Neuronal stem cell (in vitro differentiated cells): Measurements from ENCODE around the gene KCNIP4.

ENCODE experiments used
- DNase-seq: peaks from one replicate; pipeline ENCODE4 v3.0.0-alpha.2; 2013; ENCODE audit warnings: low spot score
- H2AFZ ChIP-seq: one replicate; pipeline ENCODE4 v1.6.1; 2013; ENCODE audit warnings: mild to moderate bottlenecking, low read length, inconsistent platforms
- H2AK5ac ChIP-seq: 2 replicates; pipeline ENCODE4 v1.6.1; 2013; ENCODE audit warnings: low read depth, mild to moderate bottlenecking, inconsistent platforms, low read length, moderate library complexity, mixed read lengths
- H2BK120ac ChIP-seq: 2 replicates; pipeline ENCODE4 v1.6.1; 2013; ENCODE audit warnings: low read depth, mild to moderate bottlenecking, inconsistent platforms, low read length, moderate library complexity, mixed read lengths
- H2BK12ac ChIP-seq: one replicate; pipeline ENCODE4 v1.6.1; 2013; ENCODE audit warnings: low read length, inconsistent platforms
- H2BK15ac ChIP-seq: 2 replicates; pipeline ENCODE4 v1.6.1; 2013; ENCODE audit warnings: mild to moderate bottlenecking, low read length, inconsistent platforms, mixed read lengths
- H2BK5ac ChIP-seq: one replicate; pipeline ENCODE4 v1.6.1; 2013; ENCODE audit warnings: inconsistent platforms, mild to moderate bottlenecking, low read length, moderate library complexity
- H3K14ac ChIP-seq: one replicate; pipeline ENCODE4 v1.6.1; 2013; ENCODE audit warnings: low read length, inconsistent platforms
- H3K18ac ChIP-seq: 2 replicates; pipeline ENCODE4 v1.6.1; 2013; ENCODE audit warnings: low read length, inconsistent platforms
- H3K23ac ChIP-seq: 2 replicates; pipeline ENCODE4 v1.6.1; 2013; ENCODE audit warnings: low read depth, mild to moderate bottlenecking, mixed read lengths, low read length, inconsistent platforms; ENCODE audit not compliant: poor library complexity
- H3K27ac ChIP-seq: replicated peaks from 3 replicates; pipeline ENCODE4 v1.5.1; 2013; ENCODE audit warnings: low read length, inconsistent platforms
- H3K27me3 ChIP-seq, 3 experiments: 2 replicates each; pipeline ENCODE4 v1.6.1; 2013; ENCODE audit warnings: low read length in 3 of 3, mild to moderate bottlenecking in 2 of 3, inconsistent platforms in 1 of 3, low read depth in 1 of 3, mixed read lengths in 1 of 3, moderate library complexity in 1 of 3; ENCODE audit not compliant: control insufficient read depth in 3 of 3, insufficient read depth in 3 of 3
- H3K36me3 ChIP-seq, 2 donors: replicated peaks in 1 of 2; 2 replicates each; pipeline ENCODE4 v1.6.1; 2013; ENCODE audit warnings: low read length in 2 of 2; ENCODE audit not compliant: control insufficient read depth in 2 of 2, insufficient read depth in 2 of 2
- H3K4ac ChIP-seq: 2 replicates; pipeline ENCODE4 v1.6.1; 2013; ENCODE audit warnings: inconsistent platforms, mild to moderate bottlenecking, low read length, moderate library complexity
- H3K4me1 ChIP-seq, 2 donors: 1 replicate in 1 of 2; 2 replicates in 1 of 2; pipeline ENCODE4 v1.6.1; 2013; ENCODE audit warnings: low read length in 2 of 2, low read depth in 1 of 2; ENCODE audit not compliant: control insufficient read depth in 2 of 2, insufficient read depth in 1 of 2
- H3K4me2 ChIP-seq: one replicate; pipeline ENCODE4 v1.6.1; 2013; ENCODE audit warnings: mild to moderate bottlenecking, low read length, inconsistent platforms; ENCODE audit not compliant: insufficient read depth, poor library complexity, severe bottlenecking
- H3K4me3 ChIP-seq, 2 donors: 2 replicates each; pipeline ENCODE4 v1.5.1; 2013; ENCODE audit warnings: low read length in 2 of 2, mild to moderate bottlenecking in 2 of 2, inconsistent platforms in 1 of 2, moderate library complexity in 1 of 2
- H3K79me1 ChIP-seq: one replicate; pipeline ENCODE4 v1.6.1; 2013; ENCODE audit warnings: low read depth, mild to moderate bottlenecking, inconsistent platforms, low read length, moderate library complexity
- H3K9ac ChIP-seq: one replicate; pipeline ENCODE4 v1.6.1; 2013; ENCODE audit warnings: mild to moderate bottlenecking, low read depth, low read length, inconsistent platforms; ENCODE audit not compliant: poor library complexity
- H3K9me3 ChIP-seq, 2 donors: replicated peaks in 1 of 2; 2 replicates each; pipeline versions ENCODE3 to v1.6.1; 2013; ENCODE audit warnings: low read length in 2 of 2, mild to moderate bottlenecking in 2 of 2, inconsistent platforms in 1 of 2, low read depth in 1 of 2, mixed read lengths in 1 of 2, moderate library complexity in 1 of 2; ENCODE audit not compliant: control insufficient read depth in 2 of 2, insufficient read depth in 1 of 2
- H4K8ac ChIP-seq: one replicate; pipeline ENCODE4 v1.6.1; 2013; ENCODE audit warnings: low read depth, mild to moderate bottlenecking, inconsistent platforms, low read length, moderate library complexity
- H4K91ac ChIP-seq: one replicate; pipeline ENCODE4 v1.6.1; 2013; ENCODE audit warnings: low read length, low read depth, mild to moderate bottlenecking, inconsistent platforms; ENCODE audit not compliant: poor library complexity
- WGBS, 2 donors: extraction: QIAGEN DNeasy Blood & Tissue Kit; methylation state at CpG; one replicate each; pipeline ENCODE4 v1.1.7; 2013; ENCODE audit warnings: missing lambda C conversion rate in 2 of 2, mixed read lengths in 1 of 2; ENCODE audit not compliant: insufficient read length in 2 of 2, insufficient replicate concordance in 1 of 2; ENCODE audit errors: extremely low coverage in 2 of 2; 5-methylcytosine and 5-hydroxymethylcytosine counted together

KCNIP4 gene

DNA sequence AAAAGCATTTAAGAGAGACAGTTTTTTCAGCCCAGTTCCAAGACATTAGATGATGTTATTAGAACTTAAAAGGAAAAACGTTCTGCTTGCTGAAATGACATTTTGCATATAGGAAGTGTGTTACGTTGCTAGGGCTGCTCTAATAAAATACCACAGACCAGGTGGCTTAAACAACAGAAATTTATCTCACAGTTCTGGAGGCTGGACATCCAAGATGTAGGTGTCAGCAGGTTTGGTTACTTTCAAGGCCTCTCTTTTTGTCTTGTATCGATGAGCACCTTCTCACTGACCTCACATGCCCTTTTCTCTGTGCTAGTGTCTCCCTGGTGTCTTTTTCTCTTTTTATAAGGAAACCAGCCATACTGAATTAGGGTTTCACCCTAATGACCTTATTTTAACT lies 1043.6 kb downstream of the KCNIP4 start:
- Histone ChIP-seq H3K14ac (no peak overlapping the region), H3K27me3 (no peaks in the 10 kb centered on the region), H3K36me3 (no peaks in the 10 kb centered on the region), H3K4me2 (no peak overlapping the region), H3K4me3 (no peak overlapping the region), H3K4ac (no peak overlapping the region), H3K4me1 (no peaks in the 10 kb centered on the region), H3K79me1 (no peaks in the 10 kb centered on the region), H2BK5ac (no peak overlapping the region), H2AFZ (no peak overlapping the region), H3K9ac (no peak overlapping the region), H4K91ac (no peak overlapping the region), H2BK120ac (no peak overlapping the region), H3K18ac (no peak overlapping the region), H2BK15ac (no peak overlapping the region), H2AK5ac (no peak overlapping the region), H3K9me3 (no peaks in the 10 kb centered on the region), H4K8ac (no peak overlapping the region), H2BK12ac (no peak overlapping the region), H3K23ac (no peak overlapping the region), H3K27ac (no peak overlapping the region)
- no CpG with 5 or more reads among the region's 3 CpGs for WGBS, 2 donors
- no peak for DNase-seq

DNA sequence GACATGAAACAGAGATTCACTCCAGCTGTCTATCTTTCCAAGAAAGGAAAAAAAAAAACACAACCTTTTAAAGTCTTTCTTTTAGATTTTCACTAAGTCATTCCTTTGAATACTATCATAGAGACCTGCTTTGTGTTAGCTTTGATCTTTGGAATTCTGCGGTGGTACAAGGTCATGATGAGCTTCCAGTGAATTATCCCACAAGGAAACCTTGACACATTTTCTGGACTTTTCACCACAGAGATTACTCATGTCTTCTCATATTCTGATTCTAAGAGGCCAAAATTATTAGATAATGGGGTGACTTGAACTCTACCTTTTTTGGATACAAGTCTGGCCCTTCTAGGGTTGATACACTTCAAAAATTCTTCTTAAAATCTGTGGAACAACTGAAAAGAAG lies 1046.7 kb downstream of the KCNIP4 start:
- no peak for DNase-seq
- WGBS, 2 donors, result no CpG with 5 or more reads among the region's 1 CpG
- H4K91ac ChIP-seq, result no peak overlapping the region
- H3K14ac ChIP-seq, result no peak overlapping the region
- H3K79me1 ChIP-seq, result no peaks in the 10 kb centered on the region
- H3K27me3 ChIP-seq, result no peaks in the 10 kb centered on the region
- H4K8ac ChIP-seq, result no peak overlapping the region
- H2BK5ac ChIP-seq, result no peak overlapping the region
- H3K4ac ChIP-seq, result no peak overlapping the region
- H2AFZ ChIP-seq, result no peak overlapping the region
- no peak overlapping the region for H3K4me3 ChIP-seq
- H2AK5ac ChIP-seq, result no peak overlapping the region
- H3K9ac ChIP-seq, result no peak overlapping the region
- H3K9me3 ChIP-seq, result no peaks in the 10 kb centered on the region
- no peak overlapping the region for H2BK15ac ChIP-seq
- no peak overlapping the region for H2BK12ac ChIP-seq
- no peak overlapping the region for H3K4me2 ChIP-seq
- H3K23ac ChIP-seq, result no peak overlapping the region
- no peaks in the 10 kb centered on the region for H3K36me3 ChIP-seq
- H2BK120ac ChIP-seq, result no peak overlapping the region
- no peaks in the 10 kb centered on the region for H3K4me1 ChIP-seq
- H3K18ac ChIP-seq, result no peak overlapping the region
- H3K27ac ChIP-seq, result no peak overlapping the region

DNA sequence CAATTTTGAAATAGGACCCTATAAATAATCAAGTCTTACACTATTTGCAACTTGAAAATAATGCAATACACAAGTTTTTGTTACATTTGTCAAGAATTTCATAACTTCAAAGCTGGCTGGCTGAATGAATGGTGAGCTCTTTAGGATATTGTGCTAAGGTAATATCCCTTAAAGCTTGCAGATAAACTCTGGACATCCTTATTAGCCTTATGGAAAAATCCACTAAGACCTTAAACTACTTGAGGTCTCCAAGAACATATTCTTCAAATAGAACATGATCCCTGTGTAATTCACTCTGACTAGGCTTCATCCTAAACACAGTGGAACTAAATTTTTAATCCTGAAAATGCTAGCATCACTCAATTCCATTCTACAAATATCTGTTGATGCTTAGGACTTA lies 1049.0 kb downstream of the KCNIP4 start:
- no peak overlapping the region for H2BK12ac ChIP-seq
- H3K4ac ChIP-seq, result no peak overlapping the region
- H2BK120ac ChIP-seq, result no peak overlapping the region
- no peaks in the 10 kb centered on the region for H3K36me3 ChIP-seq
- no peak overlapping the region for H2AFZ ChIP-seq
- no peak overlapping the region for H3K4me2 ChIP-seq
- H3K27me3 ChIP-seq, result no peaks in the 10 kb centered on the region
- no peak overlapping the region for H3K18ac ChIP-seq
- H3K9ac ChIP-seq, result no peak overlapping the region
- no peak overlapping the region for H2BK5ac ChIP-seq
- no peak overlapping the region for H3K14ac ChIP-seq
- no peak overlapping the region for H3K4me3 ChIP-seq
- no peaks in the 10 kb centered on the region for H3K9me3 ChIP-seq
- no peak overlapping the region for H4K8ac ChIP-seq
- H2AK5ac ChIP-seq, result no peak overlapping the region
- no peak for DNase-seq
- no peak overlapping the region for H2BK15ac ChIP-seq
- H3K4me1 ChIP-seq, result no peaks in the 10 kb centered on the region
- H3K27ac ChIP-seq, result no peak overlapping the region
- no peaks in the 10 kb centered on the region for H3K79me1 ChIP-seq
- H4K91ac ChIP-seq, result no peak overlapping the region
- no peak overlapping the region for H3K23ac ChIP-seq

DNA sequence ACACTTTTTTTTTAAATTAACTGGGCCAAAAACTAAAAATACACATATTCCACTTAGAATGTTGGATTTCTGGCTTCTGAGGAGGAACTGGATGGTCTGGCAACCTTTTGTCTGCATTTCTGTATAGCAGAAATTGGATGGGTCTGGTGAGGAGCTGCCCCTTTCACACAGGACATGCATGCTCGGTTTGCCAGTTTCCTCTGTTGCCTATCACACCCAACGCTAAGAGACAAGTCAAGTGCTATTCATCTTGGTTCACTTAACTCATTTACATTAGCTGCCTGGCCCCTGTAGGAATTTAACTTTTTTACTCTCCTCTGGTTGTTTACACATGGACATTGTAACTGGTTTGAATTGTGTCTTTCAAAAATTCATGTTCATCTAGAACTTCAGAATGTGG lies 1052.6 kb downstream of the KCNIP4 start:
- H3K27ac ChIP-seq, result no peak overlapping the region
- H3K23ac ChIP-seq, result no peak overlapping the region
- H3K14ac ChIP-seq, result no peak overlapping the region
- no peak overlapping the region for H4K8ac ChIP-seq
- no peaks in the 10 kb centered on the region for H3K4me1 ChIP-seq
- no peak overlapping the region for H4K91ac ChIP-seq
- no peak overlapping the region for H3K18ac ChIP-seq
- H3K27me3 ChIP-seq, result no peaks in the 10 kb centered on the region
- H3K4ac ChIP-seq, result no peak overlapping the region
- H3K4me3 ChIP-seq, result no peak overlapping the region
- H3K9me3 ChIP-seq, result no peaks in the 10 kb centered on the region
- no CpG with 5 or more reads among the region's 2 CpGs for WGBS, 2 donors
- H3K36me3 ChIP-seq, result no peaks in the 10 kb centered on the region
- no peak overlapping the region for H2AK5ac ChIP-seq
- no peak overlapping the region for H2BK120ac ChIP-seq
- no peak overlapping the region for H3K9ac ChIP-seq
- no peak overlapping the region for H3K4me2 ChIP-seq
- no peaks in the 10 kb centered on the region for H3K79me1 ChIP-seq
- H2AFZ ChIP-seq, result no peak overlapping the region
- DNase-seq, result no peak
- H2BK5ac ChIP-seq, result no peak overlapping the region
- H2BK15ac ChIP-seq, result no peak overlapping the region
- H2BK12ac ChIP-seq, result no peak overlapping the region
